NCI-H526 (cell line): Measurements from ENCODE around the gene TRABD2B.

Experiments used
- DNase-seq, 2 experiments: peaks; one replicate each; lab custom pipeline; 2025; lab: John Stamatoyannopoulos, UW

The TRABD2B gene

GRCh38 chr1:47803815-47804501 is 193.2 kb downstream of the TRABD2B start:
- no peak for DNase-seq

- DNase-seq: no peak
Measured at GRCh38 chr1:47797575-47797974, 199.6 kb downstream of the TRABD2B start.

- no peak for DNase-seq
Measured at GRCh38 chr1:47796626-47797025, 200.6 kb downstream of the TRABD2B start.

- no peak for DNase-seq
Measured at GRCh38 chr1:47795102-47795501, 202.1 kb downstream of the TRABD2B start.

GRCh38 chr1:47794530-47794929 is 202.7 kb downstream of the TRABD2B start:
- DNase-seq: no peak

GRCh38 chr1:47794081-47794480 is 203.1 kb downstream of the TRABD2B start:
- DNase-seq: no peak

GRCh38 chr1:47793563-47793962 is 203.6 kb downstream of the TRABD2B start:
- DNase-seq: no peak

GRCh38 chr1:47792779-47793178 is 204.4 kb downstream of the TRABD2B start:
- DNase-seq: no peak

GRCh38 chr1:47791879-47792608 is 205.1 kb downstream of the TRABD2B start:
- no peak for DNase-seq

GRCh38 chr1:47788761-47789160 is 208.4 kb downstream of the TRABD2B start:
- no peak for DNase-seq

GRCh38 chr1:47787560-47787959 is 209.6 kb downstream of the TRABD2B start:
- no peak for DNase-seq

GRCh38 chr1:47786316-47786715 is 210.9 kb downstream of the TRABD2B start:
- no peak for DNase-seq

GRCh38 chr1:47785561-47786271 is 211.5 kb downstream of the TRABD2B start:
- peak in 1 of 2 experiments; percentile 32 for DNase-seq

GRCh38 chr1:47785118-47785517 is 212.1 kb downstream of the TRABD2B start:
- no peak for DNase-seq

- no peak for DNase-seq
Measured at GRCh38 chr1:47784497-47784822, 212.7 kb downstream of the TRABD2B start.

GRCh38 chr1:47783638-47784496 is 213.3 kb downstream of the TRABD2B start:
- DNase-seq: no peak

GRCh38 chr1:47782414-47783166 is 214.6 kb downstream of the TRABD2B start:
- no peak for DNase-seq

- DNase-seq: no peak
Measured at GRCh38 chr1:47781171-47781959, 215.8 kb downstream of the TRABD2B start.

- no peak for DNase-seq
Measured at GRCh38 chr1:47780469-47780995, 216.7 kb downstream of the TRABD2B start.

GRCh38 chr1:47779613-47780012 is 217.6 kb downstream of the TRABD2B start:
- DNase-seq: no peak
